NCI-H1092 (cell line): ENCODE data around the gene CACTIN.

Source experiments
- DNase-seq: peaks from one replicate; lab custom pipeline; 2025; lab: John Stamatoyannopoulos, UW

CACTIN gene

GRCh38 chr19:3563709-3564524, 62.7 kb downstream of the CACTIN start:
- no peak for DNase-seq
